Measurements from ENCODE around the gene SLX9. TPM values are rescaled to one million over a fixed set of nuclear protein-coding genes. Genes with fewer than 3 reads are reported as not detected.

Gene SLX9
- total RNA-seq, 1 donor from 2014 or later: 31.8 TPM

DNA sequence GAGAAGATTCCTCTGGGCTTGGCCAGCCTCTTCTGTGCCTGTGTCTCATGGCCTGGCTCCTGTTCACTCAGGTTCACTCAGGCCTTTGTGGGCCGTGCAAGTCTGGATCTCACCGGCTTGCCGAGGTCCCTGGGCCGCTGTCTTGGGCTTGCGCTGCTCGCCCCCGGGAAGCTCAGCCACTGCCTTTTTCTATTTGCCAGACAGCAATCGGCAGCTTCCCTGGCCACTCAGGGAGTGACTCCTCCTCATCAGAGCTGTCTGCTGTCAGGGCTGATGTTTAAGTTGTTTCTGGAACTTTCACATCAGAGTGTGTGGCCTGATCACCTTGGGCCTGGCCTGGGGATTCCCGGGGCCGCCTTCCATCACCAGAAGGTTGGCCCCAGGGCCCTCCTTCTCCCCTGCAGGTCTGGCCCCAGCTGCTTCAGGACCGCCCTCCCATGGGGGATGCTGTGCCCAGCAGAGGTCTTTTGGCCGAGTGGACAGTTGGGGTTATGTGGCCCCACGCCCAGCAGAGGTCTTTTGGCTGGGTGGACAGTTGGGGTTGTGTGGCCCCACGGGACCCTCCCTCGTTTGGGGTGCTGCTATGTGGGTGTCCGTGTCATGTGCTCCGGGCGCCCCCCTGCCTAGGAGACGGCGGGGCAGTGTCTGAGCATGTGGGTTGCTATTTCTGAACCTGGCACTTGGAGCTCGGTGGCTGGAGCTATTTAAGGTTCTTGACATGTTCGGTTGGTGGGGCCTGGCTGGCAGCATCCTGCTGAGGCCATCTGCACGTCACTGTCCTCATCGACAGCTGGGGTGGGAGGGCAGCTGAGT, 12.5 kb downstream of the SLX9 start:
- Mint-ChIP-seq H3K4me1 (no peaks in the 10 kb centered on the region), H3K9me3 (no peaks in the 10 kb centered on the region), H3K27ac (no peak overlapping the region), H3K36me3 (peaks cover 2% of the 10 kb centered on the region), H3K4me3 (no peak overlapping the region), H3K27me3 (ENCODE audit: low read depth) (no peaks in the 10 kb centered on the region)
- DNase-seq (ENCODE audit: low spot score in 2 of 2, unreplicated experiment in 2 of 2): no peak
- TF ChIP-seq, protein P1, sequence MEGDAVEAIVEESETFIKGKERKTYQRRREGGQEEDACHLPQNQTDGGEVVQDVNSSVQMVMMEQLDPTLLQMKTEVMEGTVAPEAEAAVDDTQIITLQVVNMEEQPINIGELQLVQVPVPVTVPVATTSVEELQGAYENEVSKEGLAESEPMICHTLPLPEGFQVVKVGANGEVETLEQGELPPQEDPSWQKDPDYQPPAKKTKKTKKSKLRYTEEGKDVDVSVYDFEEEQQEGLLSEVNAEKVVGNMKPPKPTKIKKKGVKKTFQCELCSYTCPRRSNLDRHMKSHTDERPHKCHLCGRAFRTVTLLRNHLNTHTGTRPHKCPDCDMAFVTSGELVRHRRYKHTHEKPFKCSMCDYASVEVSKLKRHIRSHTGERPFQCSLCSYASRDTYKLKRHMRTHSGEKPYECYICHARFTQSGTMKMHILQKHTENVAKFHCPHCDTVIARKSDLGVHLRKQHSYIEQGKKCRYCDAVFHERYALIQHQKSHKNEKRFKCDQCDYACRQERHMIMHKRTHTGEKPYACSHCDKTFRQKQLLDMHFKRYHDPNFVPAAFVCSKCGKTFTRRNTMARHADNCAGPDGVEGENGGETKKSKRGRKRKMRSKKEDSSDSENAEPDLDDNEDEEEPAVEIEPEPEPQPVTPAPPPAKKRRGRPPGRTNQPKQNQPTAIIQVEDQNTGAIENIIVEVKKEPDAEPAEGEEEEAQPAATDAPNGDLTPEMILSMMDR (IDR thresholded peaks at IDR 0.05; ENCODE audit: unreplicated experiment): no peak

DNA sequence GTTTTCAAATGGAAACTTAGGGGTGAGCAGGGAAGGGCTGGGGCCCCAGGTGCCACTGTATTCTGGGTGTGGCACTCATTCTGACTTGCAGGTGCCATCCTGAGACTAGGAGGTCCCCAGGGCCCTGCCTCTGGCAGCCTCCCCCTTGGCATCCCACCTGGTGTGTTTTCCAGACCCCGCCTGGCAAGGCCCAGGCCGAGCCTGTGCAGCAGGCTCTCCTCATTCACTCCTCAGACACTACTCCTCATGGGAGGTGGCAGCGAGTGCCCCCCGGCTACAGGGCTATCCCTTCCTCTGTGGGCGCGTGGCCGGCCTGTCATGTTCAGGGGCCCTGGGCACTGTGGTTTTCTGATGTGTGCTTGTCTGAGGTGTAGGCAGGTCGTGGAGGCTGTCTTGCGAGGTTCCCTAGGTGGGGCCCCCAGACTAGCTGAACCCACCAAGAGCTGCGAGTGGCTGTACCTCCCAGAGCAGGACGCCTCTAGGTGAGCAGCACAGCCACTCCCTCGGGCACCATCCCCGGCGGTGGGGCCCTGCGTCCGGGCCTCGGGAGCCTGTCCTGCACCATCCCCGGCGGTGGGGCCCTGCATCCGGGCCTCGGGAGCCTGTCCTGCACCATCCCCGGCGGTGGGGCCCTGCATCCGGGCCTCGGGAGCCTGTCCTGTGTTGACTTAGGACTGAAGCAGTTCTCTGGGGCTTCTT, 13.2 kb downstream of the SLX9 start:
- H3K4me1 Mint-ChIP-seq: no peaks in the 10 kb centered on the region
- no peaks in the 10 kb centered on the region for H3K9me3 Mint-ChIP-seq
- no peak for DNase-seq (ENCODE audit: low spot score in 2 of 2, unreplicated experiment in 2 of 2)
- H3K27ac Mint-ChIP-seq: no peak overlapping the region
- no peaks in the 10 kb centered on the region for H3K27me3 Mint-ChIP-seq (ENCODE audit: low read depth)
- peaks cover 3% of the 10 kb centered on the region for H3K36me3 Mint-ChIP-seq
- TF ChIP-seq, protein P1 (IDR thresholded peaks at IDR 0.05; ENCODE audit: unreplicated experiment): no peak
- no peak overlapping the region for H3K4me3 Mint-ChIP-seq

DNA sequence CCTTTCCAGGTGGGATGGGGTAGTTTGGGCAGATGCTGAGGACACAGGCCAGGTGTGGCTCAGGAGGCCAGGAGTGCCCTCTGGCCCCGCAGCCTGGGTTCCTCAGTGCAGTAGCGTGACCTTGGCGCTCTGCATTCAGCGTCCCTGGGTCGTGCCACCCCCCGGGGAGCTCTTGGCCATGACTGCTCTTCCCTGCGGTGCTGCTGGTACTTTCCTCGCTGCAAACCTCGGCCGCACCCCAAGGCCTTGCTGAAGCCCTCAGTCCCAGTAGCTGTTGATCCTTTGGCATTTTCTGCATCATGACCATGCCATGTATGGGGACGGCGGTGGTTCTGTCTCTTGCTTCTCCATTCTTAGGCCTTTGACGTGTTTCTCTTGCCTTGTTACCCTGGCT, 13.8 kb downstream of the SLX9 start:
- TF ChIP-seq, protein P1 (IDR thresholded peaks at IDR 0.05; ENCODE audit: unreplicated experiment): no peak
- no peak overlapping the region for H3K27ac Mint-ChIP-seq

DNA sequence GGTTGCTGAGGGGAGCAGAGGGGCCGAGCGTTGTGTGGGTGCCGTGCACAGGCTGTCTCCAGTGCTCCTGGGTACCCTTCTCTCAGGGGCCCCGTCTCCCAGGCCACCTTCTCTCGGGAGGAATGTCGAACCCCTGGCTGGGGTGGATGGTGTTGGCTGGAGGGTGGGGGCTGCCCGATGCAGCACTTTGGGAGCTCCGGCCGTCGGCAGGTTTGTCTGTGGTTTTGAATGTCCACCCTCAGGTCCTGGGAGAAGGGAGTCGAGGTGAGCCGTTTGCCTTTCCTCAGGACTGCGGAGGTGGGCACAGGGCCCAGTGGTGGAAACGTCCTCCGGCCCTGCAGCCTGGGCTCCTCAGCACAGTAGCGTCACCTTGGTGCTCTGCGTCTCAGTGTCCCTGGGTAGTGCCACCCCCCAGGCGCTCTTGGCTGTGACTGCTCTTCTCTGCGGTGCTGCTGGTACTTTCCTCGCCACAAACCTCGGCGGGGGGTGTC, 14.5 kb downstream of the SLX9 start:
- Mint-ChIP-seq H3K4me3 (no peak overlapping the region), H3K9me3 (no peaks in the 10 kb centered on the region), H3K27ac (no peak overlapping the region), H3K4me1 (peaks cover 5% of the 10 kb centered on the region), H3K27me3 (ENCODE audit: low read depth) (no peaks in the 10 kb centered on the region), H3K36me3 (peaks cover 3% of the 10 kb centered on the region)
- TF ChIP-seq, protein P1 (IDR thresholded peaks at IDR 0.05; ENCODE audit: unreplicated experiment): no peak
- DNase-seq (ENCODE audit: low spot score in 2 of 2, unreplicated experiment in 2 of 2): no peak

More for the DNA sequence above, 13.8 kb downstream of the SLX9 start:
- no peak for DNase-seq (ENCODE audit: low spot score in 2 of 2, unreplicated experiment in 2 of 2)
- Mint-ChIP-seq H3K9me3 (no peaks in the 10 kb centered on the region), H3K4me3 (no peak overlapping the region), H3K4me1 (peaks cover under 1% of the 10 kb centered on the region), H3K36me3 (peaks cover 3% of the 10 kb centered on the region), H3K27me3 (ENCODE audit: low read depth) (no peaks in the 10 kb centered on the region)

DNA sequence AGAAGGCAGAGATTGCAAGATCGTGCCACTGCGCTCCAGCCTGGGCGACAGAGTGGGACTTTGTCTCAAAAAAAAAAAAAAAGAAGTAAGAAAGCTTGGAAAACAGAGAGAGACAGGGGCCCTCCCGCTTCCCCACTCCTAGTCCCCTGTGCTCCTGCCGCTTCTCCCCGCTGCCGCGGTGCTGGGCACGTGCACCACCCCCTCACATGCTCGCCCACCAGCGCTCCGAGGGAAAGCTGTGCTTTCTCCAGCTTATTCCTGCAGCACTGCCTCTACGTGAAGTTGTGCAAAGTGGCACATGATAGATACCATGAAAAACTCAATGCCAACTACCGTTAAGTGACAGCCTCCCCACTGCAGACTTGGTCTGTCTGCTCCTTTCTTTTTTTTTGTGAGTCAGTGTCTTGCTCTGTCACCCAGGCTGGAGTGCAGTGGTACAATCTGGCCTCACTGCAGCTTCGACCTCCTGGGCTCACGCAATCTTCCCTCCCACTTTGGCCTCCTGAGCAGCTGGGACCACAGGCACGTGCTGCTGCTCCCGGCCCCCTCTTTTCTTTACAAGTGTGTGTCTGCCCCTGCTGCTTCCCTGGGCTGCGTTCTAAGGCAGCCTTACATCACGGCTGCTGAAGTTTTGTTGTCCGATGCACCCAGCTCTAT, 15.4 kb downstream of the SLX9 start:
- Mint-ChIP-seq H3K4me3 (no peak overlapping the region), H3K4me1 (peaks cover 5% of the 10 kb centered on the region), H3K36me3 (peaks cover 3% of the 10 kb centered on the region), H3K9me3 (no peaks in the 10 kb centered on the region), H3K27ac (no peak overlapping the region), H3K27me3 (ENCODE audit: low read depth) (no peaks in the 10 kb centered on the region)
- TF ChIP-seq, protein P1 (IDR thresholded peaks at IDR 0.05; ENCODE audit: unreplicated experiment): no peak
- no peak for DNase-seq (ENCODE audit: low spot score in 2 of 2, unreplicated experiment in 2 of 2)
